DOHH2 (cell line): ENCODE data around the gene MC5R.

ENCODE experiments used
- H3F3A ChIP-seq: fragments of 200-600 bp; sonication (generic), shearing (Covaris generic); 2 replicates; pipeline ENCODE4 v1.6.0; 2016; ENCODE audit warnings: antibody characterized with exemption, mild to moderate bottlenecking; ENCODE audit not compliant: control insufficient read depth, insufficient read depth
- H3K27ac ChIP-seq: fragments of 200-600 bp; sonication (generic); 2 replicates; pipeline ENCODE4 v1.5.1; 2014; ENCODE audit warnings: low read depth, mild to moderate bottlenecking, low read length, moderate library complexity
- H3K27me3 ChIP-seq: fragments of 200-600 bp; sonication (generic); 2 replicates; pipeline ENCODE4 v1.6.1; 2014; ENCODE audit warnings: mild to moderate bottlenecking, low read length, mixed read lengths; ENCODE audit not compliant: control insufficient read depth
- H3K36me3 ChIP-seq: fragments of 200-600 bp; sonication (generic); 2 replicates; pipeline ENCODE4 v1.6.1; 2014; ENCODE audit warnings: mild to moderate bottlenecking, low read length, moderate library complexity, mixed read lengths; ENCODE audit not compliant: control insufficient read depth
- H3K4me1 ChIP-seq: fragments of 200-600 bp; sonication (generic); 2 replicates; pipeline ENCODE4 v1.6.1; 2014; ENCODE audit warnings: mild to moderate bottlenecking, low read length, mixed read lengths; ENCODE audit not compliant: control insufficient read depth
- H3K4me2 ChIP-seq: fragments of 200-600 bp; sonication (generic); 2 replicates; pipeline ENCODE4 v1.6.0; 2014; ENCODE audit warnings: mild to moderate bottlenecking, low read length, moderate library complexity
- H3K4me3 ChIP-seq: fragments of 200-600 bp; sonication (generic); 2 replicates; pipeline ENCODE4 v1.5.1; 2014; ENCODE audit warnings: mild to moderate bottlenecking, low read length, mixed read lengths
- H3K79me2 ChIP-seq: fragments of 200-600 bp; sonication (generic); 2 replicates; pipeline ENCODE4 v1.6.1; 2014; ENCODE audit warnings: mild to moderate bottlenecking, low read length, mixed read lengths; ENCODE audit not compliant: control insufficient read depth
- H3K9me2 ChIP-seq: fragments of 200-600 bp; sonication (generic); replicated peaks from 2 replicates; pipeline ENCODE4 v1.6.1; 2014; ENCODE audit warnings: mild to moderate bottlenecking, low read length, mixed read lengths; ENCODE audit not compliant: control insufficient read depth
- H3K9me3 ChIP-seq: fragments of 200-600 bp; sonication (generic); 2 replicates; pipeline ENCODE4 v1.6.1; 2014; ENCODE audit warnings: antibody characterized with exemption, low read length, mixed read lengths; ENCODE audit not compliant: control insufficient read depth, insufficient read depth
- H4K20me1 ChIP-seq: fragments of 200-600 bp; sonication (generic); 2 replicates; pipeline ENCODE4 v1.6.0; 2014; ENCODE audit warnings: low read depth, mild to moderate bottlenecking, antibody characterized with exemption, low read length, moderate library complexity; ENCODE audit not compliant: control insufficient read depth, insufficient read depth
- CTCF ChIP-seq: fragments of 200-600 bp; sonication (generic); IDR thresholded peaks from one replicate; pipeline ENCODE4 v1.5.1; 2014; ENCODE audit warnings: antibody characterized with exemption, mild to moderate bottlenecking, low read depth, low read length; ENCODE audit not compliant: poor library complexity, severe bottlenecking
- EZH2phosphoT487 ChIP-seq: fragments of 200-600 bp; sonication (generic); IDR thresholded peaks from 2 replicates; pipeline ENCODE4 v1.6.1; 2017; ENCODE audit warnings: borderline replicate concordance, mild to moderate bottlenecking, antibody characterized with exemption, low read length, moderate library complexity, mixed read lengths

Gene MC5R

GRCh38 chr18:13793819-13794218 lies 30.1 kb upstream of the MC5R start:
- no peaks in the 10 kb centered on the region for H3K36me3 ChIP-seq
- H3K27me3 ChIP-seq = no peaks in the 10 kb centered on the region

GRCh38 chr18:13796515-13796914 lies 27.4 kb upstream of the MC5R start:
- Histone ChIP-seq H3K79me2 (no peaks in the 10 kb centered on the region), H3K4me2 (no peak overlapping the region), H3K27me3 (peaks cover 4% of the 10 kb centered on the region; the same call in 1 of the 2 replicates), H3K4me1 (no peaks in the 10 kb centered on the region), H3K9me2 (no peaks in the 10 kb centered on the region), H3K9me3 (no peaks in the 10 kb centered on the region), H3K27ac (no peak overlapping the region), H3F3A (no peaks in the 10 kb centered on the region), H3K4me3 (no peak overlapping the region), H3K36me3 (no peaks in the 10 kb centered on the region), H4K20me1 (no peaks in the 10 kb centered on the region)
- TF ChIP-seq CTCF (no peak), EZH2phosphoT487 (no peak)

More at GRCh38 chr18:13793819-13794218, 30.1 kb upstream of the MC5R start:
- Histone ChIP-seq H3F3A (no peaks in the 10 kb centered on the region), H3K9me2 (no peaks in the 10 kb centered on the region), H3K9me3 (no peaks in the 10 kb centered on the region), H3K4me2 (no peak overlapping the region), H3K27ac (no peak overlapping the region), H4K20me1 (no peaks in the 10 kb centered on the region), H3K4me1 (no peaks in the 10 kb centered on the region), H3K79me2 (no peaks in the 10 kb centered on the region), H3K4me3 (no peak overlapping the region)
- TF ChIP-seq EZH2phosphoT487 (no peak), CTCF (no peak)

GRCh38 chr18:13797157-13797611 lies 26.8 kb upstream of the MC5R start:
- Histone ChIP-seq H3K27ac (no peak overlapping the region), H4K20me1 (no peaks in the 10 kb centered on the region), H3K9me3 (no peaks in the 10 kb centered on the region), H3K4me1 (no peaks in the 10 kb centered on the region), H3K27me3 (peaks cover 4% of the 10 kb centered on the region; the same call in 1 of the 2 replicates), H3F3A (no peaks in the 10 kb centered on the region), H3K9me2 (no peaks in the 10 kb centered on the region), H3K36me3 (no peaks in the 10 kb centered on the region), H3K4me2 (no peak overlapping the region), H3K4me3 (no peak overlapping the region), H3K79me2 (no peaks in the 10 kb centered on the region)
- TF ChIP-seq CTCF (no peak), EZH2phosphoT487 (no peak)
